Raji (cell line): Measurements from ENCODE around the gene MRPL55.

ENCODE experiments used
- POLR2A ChIP-seq: IDR thresholded peaks from 2 replicates; pipeline ENCODE4 v1.6.1; 2011; ENCODE audit warnings: low read depth, low read length, control low read depth; ENCODE audit not compliant: insufficient read depth

Gene MRPL55

DNA sequence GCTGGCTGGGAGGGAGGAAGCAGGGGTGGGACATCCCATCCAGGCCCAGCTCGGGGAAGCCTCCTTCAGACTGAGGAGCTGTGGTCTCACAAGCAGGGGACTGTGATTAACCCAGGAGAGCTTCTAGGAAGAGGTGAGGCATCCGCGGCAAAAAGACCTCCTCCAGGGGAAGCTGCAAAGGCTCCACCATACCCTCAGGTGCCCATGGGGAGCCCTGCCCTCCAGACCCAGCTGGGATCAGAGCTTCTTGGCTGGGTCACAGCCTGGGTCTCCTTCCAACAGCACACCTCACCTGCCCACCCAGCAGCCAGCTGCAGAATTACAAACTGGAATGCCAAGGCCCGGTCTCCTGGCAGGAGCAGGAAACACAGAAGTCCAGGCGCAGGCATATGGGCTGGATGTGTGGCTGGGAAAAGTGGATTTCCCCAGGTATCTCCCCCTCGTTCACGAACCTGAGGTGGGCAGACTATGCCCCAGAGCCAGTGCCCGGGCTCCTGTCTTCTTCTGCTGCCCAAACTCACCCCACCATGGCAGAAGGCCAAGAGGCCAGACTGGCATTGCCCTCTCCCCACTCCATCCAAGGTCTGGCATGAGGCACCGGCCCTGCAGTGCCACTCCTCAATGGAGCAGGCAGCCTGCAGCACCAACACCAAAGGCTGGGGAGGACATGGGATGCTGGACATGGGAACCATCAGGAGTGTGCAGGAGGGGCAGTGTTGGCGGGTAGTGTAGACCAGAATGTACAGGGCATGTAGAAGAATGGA lies 42.0 kb downstream of the MRPL55 start:
- no peak for TF ChIP-seq POLR2A

GRCh38 chr1:228066416-228066815 lies 42.7 kb downstream of the MRPL55 start:
- no peak for TF ChIP-seq POLR2A

DNA sequence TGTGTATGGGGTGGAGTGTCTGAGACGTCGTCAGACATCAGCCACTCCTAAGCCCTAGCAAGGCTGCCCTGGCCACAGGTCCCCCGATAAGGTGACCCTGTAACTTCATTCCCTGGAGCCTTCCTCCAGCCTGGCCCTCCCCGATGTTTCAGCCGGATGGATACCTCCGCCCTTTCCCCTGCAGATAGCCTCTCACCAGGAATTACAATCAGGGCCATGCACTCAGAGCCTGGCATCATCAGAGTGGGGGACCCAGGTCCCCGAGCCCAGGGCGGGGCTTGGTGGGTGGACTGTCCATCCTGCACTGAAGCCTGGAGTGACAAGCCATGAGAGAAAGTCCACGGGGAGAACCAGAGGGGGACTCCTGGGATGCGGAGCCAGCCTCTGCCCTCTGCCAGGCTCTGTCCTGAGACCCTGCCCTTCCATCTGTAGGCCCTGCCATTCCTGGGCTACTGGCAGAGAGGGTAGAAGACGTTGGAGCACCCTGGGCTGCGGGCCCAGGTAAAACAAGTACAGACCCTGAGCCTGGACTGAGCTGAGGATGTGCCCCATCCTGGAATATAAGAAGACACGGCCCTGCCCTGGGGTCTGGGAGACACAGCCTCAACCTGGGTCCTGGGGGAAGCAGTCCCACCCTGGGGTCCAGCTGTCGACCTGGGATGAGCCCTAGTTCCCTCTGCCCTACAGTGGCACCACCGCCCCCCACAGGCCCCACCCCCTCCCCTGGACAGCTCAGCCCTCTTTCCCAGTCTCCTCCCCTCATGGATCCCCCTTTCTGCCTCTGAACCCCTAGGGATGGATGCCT lies 43.4 kb downstream of the MRPL55 start:
- no peak for TF ChIP-seq POLR2A

GRCh38 chr1:228064741-228065542 lies 44.2 kb downstream of the MRPL55 start:
- no peak for TF ChIP-seq POLR2A

- TF ChIP-seq POLR2A: no peak
These were observed 44.8 kb downstream of the MRPL55 start for GRCh38 chr1:228064296-228064695.

DNA sequence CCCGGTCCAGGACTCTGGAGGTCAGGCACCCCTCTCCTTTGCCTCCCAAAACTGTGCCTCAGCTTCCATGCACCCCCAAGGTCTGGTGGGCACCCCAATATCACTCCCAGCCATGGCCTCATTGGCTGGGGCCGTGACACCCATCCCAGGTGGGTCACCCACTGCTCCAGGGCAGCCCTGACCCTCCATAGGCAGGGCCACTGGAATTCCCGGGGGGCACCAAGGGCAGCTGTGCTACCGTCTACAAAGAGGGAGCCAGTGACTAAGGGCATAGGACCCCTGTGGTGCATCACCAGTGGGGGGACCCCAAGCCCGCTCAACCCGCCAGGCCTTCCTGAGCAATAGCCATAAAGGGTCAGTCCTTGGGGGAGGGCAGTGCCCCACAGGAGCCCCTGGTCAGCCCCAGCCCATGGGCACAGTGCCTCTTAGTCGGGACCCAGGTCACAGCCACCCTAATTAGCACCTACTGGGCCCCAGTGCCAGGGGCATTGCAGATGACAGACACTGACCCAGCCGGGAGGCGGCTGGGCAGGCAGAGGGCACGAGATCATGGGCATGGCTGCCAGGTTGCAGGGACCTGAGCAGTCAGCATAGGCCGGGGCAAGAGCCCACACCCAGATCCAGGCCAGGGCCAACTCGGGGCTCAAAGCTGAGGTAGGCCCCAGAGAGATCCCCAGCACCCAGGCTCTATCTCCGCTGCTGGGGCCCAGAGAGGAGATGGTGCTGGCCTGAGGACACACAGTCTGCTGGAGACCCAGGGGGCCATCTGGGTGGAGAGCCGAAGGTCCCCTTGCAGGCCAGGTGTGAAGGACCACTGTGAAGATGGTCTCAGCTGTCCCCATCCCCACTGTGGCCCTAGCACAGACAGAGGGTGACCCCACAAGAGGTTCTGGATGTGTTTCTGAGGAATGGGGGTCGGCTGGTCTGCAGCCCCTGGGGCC lies 45.6 kb downstream of the MRPL55 start:
- TF ChIP-seq POLR2A: no peak

DNA sequence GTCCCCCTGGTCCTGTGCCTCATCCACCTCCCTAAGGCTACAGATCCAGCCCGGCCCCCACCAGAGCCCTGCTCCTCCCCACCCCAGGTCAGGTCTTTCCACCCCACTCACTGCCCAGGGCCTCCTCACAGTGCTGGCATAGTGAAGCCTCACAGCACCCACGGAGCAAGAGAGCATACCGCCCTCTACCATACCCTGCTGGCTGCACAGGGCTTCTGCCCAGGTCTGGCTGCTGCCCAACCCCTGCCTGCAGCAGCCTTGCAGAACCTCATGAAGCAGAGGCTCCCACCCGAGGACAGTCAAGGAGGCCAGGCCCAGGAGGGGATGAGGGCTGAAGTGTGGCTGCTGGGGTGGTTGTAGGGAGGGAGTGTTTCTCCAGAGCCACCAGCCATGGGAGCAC lies 46.3 kb downstream of the MRPL55 start:
- no peak for TF ChIP-seq POLR2A

GRCh38 chr1:228062085-228062791 lies 46.9 kb downstream of the MRPL55 start:
- TF ChIP-seq POLR2A: no peak

DNA sequence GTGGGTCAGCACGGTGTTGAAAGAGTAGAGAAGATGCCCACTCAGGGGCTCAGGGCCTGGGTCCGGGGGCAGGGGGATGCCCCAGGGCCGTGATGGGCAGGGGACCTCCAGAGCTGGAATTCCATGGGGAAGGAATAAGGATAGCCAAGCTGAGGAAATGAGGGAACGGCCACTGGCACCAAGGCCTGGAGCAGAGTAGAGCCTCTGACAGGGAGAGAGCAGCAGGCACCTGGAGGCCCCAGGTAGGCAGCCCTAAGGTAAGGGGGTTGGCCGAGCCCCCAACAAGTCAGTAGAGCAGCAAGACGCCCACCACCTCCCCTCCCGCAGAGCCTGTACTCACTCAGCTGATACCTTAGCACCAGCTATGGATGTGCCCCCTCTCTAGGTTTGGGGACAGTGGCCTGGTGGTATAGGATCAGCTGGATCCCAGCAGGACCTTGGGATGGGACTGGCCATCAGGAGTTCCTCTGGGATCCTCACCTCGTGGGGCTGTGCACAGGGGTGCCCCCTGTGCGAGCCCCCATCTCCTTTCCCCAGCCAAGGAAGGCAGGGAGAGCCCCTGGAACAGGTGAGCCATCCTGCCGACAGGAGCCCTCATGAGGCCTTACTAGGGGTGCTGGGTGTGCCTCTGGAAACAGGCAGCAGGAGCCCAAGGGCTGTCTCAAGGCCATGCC lies 47.6 kb downstream of the MRPL55 start:
- TF ChIP-seq POLR2A: no peak

GRCh38 chr1:228060458-228061190 lies 48.5 kb downstream of the MRPL55 start:
- TF ChIP-seq POLR2A: no peak

GRCh38 chr1:228059634-228060457 lies 49.3 kb downstream of the MRPL55 start:
- TF ChIP-seq POLR2A: no peak
